ENCODE data around the gene ARID4A. TPM values are rescaled to one million over a fixed set of nuclear protein-coding genes. Genes with fewer than 3 reads are reported as not detected.
A peak's percentile ranks its signal among the peaks of the same experiment; 100 is the strongest.
"Not testable (repeated sequence)": the region's sequence is repeated elsewhere in the genome, so short reads cannot be mapped to it uniquely, and the experiment has no call there.

ARID4A gene, protein sequence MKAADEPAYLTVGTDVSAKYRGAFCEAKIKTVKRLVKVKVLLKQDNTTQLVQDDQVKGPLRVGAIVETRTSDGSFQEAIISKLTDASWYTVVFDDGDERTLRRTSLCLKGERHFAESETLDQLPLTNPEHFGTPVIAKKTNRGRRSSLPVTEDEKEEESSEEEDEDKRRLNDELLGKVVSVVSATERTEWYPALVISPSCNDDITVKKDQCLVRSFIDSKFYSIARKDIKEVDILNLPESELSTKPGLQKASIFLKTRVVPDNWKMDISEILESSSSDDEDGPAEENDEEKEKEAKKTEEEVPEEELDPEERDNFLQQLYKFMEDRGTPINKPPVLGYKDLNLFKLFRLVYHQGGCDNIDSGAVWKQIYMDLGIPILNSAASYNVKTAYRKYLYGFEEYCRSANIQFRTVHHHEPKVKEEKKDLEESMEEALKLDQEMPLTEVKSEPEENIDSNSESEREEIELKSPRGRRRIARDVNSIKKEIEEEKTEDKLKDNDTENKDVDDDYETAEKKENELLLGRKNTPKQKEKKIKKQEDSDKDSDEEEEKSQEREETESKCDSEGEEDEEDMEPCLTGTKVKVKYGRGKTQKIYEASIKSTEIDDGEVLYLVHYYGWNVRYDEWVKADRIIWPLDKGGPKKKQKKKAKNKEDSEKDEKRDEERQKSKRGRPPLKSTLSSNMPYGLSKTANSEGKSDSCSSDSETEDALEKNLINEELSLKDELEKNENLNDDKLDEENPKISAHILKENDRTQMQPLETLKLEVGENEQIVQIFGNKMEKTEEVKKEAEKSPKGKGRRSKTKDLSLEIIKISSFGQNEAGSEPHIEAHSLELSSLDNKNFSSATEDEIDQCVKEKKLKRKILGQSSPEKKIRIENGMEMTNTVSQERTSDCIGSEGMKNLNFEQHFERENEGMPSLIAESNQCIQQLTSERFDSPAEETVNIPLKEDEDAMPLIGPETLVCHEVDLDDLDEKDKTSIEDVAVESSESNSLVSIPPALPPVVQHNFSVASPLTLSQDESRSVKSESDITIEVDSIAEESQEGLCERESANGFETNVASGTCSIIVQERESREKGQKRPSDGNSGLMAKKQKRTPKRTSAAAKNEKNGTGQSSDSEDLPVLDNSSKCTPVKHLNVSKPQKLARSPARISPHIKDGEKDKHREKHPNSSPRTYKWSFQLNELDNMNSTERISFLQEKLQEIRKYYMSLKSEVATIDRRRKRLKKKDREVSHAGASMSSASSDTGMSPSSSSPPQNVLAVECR
- 10 to 100 TPM; 18.1 to 31.9 (median 24.5) TPM for total RNA-seq
- polyA plus RNA-seq = 1 to 10 TPM; 4.2 to 8.4 (median 7.2) TPM

- WGBS, 2 donors = 1% methylated on average over 79 of the region's 79 CpGs
- H3K27ac ChIP-seq = peak within 1 kb of the TSS; percentile 93 to 98 (median 95)
- TF ChIP-seq, protein P1, sequence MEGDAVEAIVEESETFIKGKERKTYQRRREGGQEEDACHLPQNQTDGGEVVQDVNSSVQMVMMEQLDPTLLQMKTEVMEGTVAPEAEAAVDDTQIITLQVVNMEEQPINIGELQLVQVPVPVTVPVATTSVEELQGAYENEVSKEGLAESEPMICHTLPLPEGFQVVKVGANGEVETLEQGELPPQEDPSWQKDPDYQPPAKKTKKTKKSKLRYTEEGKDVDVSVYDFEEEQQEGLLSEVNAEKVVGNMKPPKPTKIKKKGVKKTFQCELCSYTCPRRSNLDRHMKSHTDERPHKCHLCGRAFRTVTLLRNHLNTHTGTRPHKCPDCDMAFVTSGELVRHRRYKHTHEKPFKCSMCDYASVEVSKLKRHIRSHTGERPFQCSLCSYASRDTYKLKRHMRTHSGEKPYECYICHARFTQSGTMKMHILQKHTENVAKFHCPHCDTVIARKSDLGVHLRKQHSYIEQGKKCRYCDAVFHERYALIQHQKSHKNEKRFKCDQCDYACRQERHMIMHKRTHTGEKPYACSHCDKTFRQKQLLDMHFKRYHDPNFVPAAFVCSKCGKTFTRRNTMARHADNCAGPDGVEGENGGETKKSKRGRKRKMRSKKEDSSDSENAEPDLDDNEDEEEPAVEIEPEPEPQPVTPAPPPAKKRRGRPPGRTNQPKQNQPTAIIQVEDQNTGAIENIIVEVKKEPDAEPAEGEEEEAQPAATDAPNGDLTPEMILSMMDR (IDR thresholded peaks at IDR 0.05) = no peak
- TF ChIP-seq POLR2A (IDR thresholded peaks at IDR 0.05) = peak; percentile 94 to 95
- TF ChIP-seq EP300 (IDR thresholded peaks at IDR 0.05) = no peak
- TF ChIP-seq POLR2AphosphoS5 (IDR thresholded peaks at IDR 0.05) = peak; percentile 93 to 99 (median 95)
- H3K4me1 ChIP-seq = peaks cover 0 to 47% (median 27%) of the 10 kb centered on the region in 4 donors
- intact Hi-C loops (cut with DNase I) = loop anchor here (2.0 kb wide), 1 partner anchor 128 kb away; the partner anchor contains the start of genes KIAA0586 and TIMM9
- H3K36me3 ChIP-seq = peaks cover 0 to 38% (median 17%) of the 10 kb centered on the region in 4 donors
- H3K9me3 ChIP-seq = no peaks in the 10 kb centered on the region
- H3K27me3 ChIP-seq = no peaks in the 10 kb centered on the region
- peak; percentile 98 for DNase-seq
- H3K4me3 ChIP-seq = peak within 1 kb of the TSS; percentile 81 to 99 (median 88)
These were observed at the start of gene ARID4A for GRCh38 chr14:58298477-58299400. ARID4A (plus strand) TSS chr14:58298555; CDS start chr14:58299855, 1,300 bp downstream.

- no peak overlapping the region for H3K4me3 ChIP-seq
- no peaks in the 10 kb centered on the region for H3K27me3 ChIP-seq
- H3K9me3 ChIP-seq = no peaks in the 10 kb centered on the region
- TF ChIP-seq, protein P1 (IDR thresholded peaks at IDR 0.05) = no peak
- no peak for TF ChIP-seq POLR2A (IDR thresholded peaks at IDR 0.05)
- no peak for TF ChIP-seq POLR2AphosphoS5 (IDR thresholded peaks at IDR 0.05)
- TF ChIP-seq EP300 (IDR thresholded peaks at IDR 0.05) = no peak
- no peak for DNase-seq
- WGBS, 2 donors = 94 to 96% methylated on average over 8 of the region's 8 CpGs
- no peak overlapping the region for H3K27ac ChIP-seq
- peaks cover 4 to 68% (median 9%) of the 10 kb centered on the region in 4 donors for H3K36me3 ChIP-seq
- intact Hi-C loops (cut with DNase I) = no loop called here
- H3K4me1 ChIP-seq = peaks cover 0 to 29% (median 23%) of the 10 kb centered on the region in 4 donors
These were observed 48.7 kb upstream of the ARID4A start for GRCh38 chr14:58249611-58250010.

DNA sequence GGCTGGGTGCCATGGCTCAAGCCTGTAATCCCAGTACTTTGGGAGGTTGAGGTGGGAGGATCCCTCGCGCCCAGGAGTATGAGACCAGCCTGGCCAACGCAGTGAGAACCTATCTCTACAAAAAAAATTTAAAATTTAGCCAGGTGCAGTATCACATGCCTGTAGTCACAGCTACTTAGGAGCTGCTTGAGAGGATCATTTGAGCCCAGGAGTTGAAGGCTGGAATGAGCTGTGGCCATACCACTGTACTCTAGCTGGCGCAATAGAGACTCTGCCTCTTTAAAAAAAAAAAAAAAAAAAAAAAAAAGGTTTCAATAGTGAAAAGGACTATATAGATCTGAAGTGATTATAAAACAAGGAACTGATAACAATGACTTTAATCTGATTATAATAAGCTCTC is 40.2 kb upstream of the ARID4A start:
- no peaks in the 10 kb centered on the region for H3K4me1 ChIP-seq
- no peaks in the 10 kb centered on the region for H3K27me3 ChIP-seq
- 97% methylated on average over 4 of the region's 4 CpGs for WGBS, 2 donors
- no peak overlapping the region for H3K27ac ChIP-seq
- no peak overlapping the region for H3K4me3 ChIP-seq
- TF ChIP-seq, protein P1 (IDR thresholded peaks at IDR 0.05) = no peak
- TF ChIP-seq POLR2A (IDR thresholded peaks at IDR 0.05) (no peak), POLR2AphosphoS5 (IDR thresholded peaks at IDR 0.05) (no peak), EP300 (IDR thresholded peaks at IDR 0.05) (no peak)
- H3K9me3 ChIP-seq = no peaks in the 10 kb centered on the region
- peaks cover 13 to 99% (median 47%) of the 10 kb centered on the region in 4 donors for H3K36me3 ChIP-seq
- DNase-seq = no peak
- intact Hi-C loops (cut with DNase I) = no loop called here

DNA sequence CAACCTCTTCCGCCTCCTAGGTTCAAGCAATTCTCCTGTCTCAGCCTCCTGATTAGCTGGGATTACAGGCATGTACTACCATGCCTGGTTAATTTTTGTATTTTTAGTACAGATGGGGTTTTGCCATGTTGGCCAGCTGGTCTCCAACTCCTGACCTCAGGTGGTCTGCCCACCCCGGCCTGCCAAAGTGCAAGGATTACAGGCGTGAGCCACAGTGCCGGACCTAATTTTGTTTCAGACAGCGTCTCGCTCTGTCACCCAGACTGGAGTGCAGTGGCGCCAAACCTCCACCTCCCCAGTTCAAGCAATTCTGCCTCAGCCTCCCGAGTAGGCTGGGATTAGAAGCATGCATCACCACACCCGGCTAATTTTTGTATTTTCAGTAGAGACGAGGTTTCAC is 36.4 kb upstream of the ARID4A start:
- DNase-seq; H3K27me3 ChIP-seq; H3K4me3 ChIP-seq; H3K27ac ChIP-seq; H3K9me3 ChIP-seq; intact Hi-C loops (cut with DNase I): not testable (repeated sequence)
- 94 to 96% methylated on average over 10 of the region's 10 CpGs for WGBS, 2 donors
- peaks cover 21 to 99% (median 55%) of the 10 kb centered on the region in 4 donors for H3K36me3 ChIP-seq
- peaks cover 0 to 13% (median 8%) of the 10 kb centered on the region in 4 donors for H3K4me1 ChIP-seq

Data from sigmoid colon (tissue), 7 donors.